Upper lobe of left lung (tissue), 4 donors: ENCODE data around the gene TIAL1.

Experiments used
- CTCF ChIP-seq, 6 experiments: fragments of 450-650 bp in 4 of 6; fragments of 200-600 bp in 2 of 6; sonication (generic) in 2 of 6; IDR thresholded peaks; one replicate each; pipeline ENCODE4 v1.5.1; 2016 to 2019; ENCODE audit warnings: antibody characterized with exemption in 6 of 6
- EP300 ChIP-seq, 4 donors: sonication (generic); formaldehyde crosslinking; IDR thresholded peaks; one replicate each; pipeline ENCODE4 v1.5.1; 2017; ENCODE audit warnings: antibody characterized with exemption in 4 of 4, control low read depth in 2 of 4
- POLR2A ChIP-seq, 4 donors: fragments of 450-650 bp; IDR thresholded peaks; one replicate each; pipeline ENCODE4 v1.5.1; 2016 to 2017; ENCODE audit warnings: antibody characterized with exemption in 4 of 4, mild to moderate bottlenecking in 2 of 4

DNA sequence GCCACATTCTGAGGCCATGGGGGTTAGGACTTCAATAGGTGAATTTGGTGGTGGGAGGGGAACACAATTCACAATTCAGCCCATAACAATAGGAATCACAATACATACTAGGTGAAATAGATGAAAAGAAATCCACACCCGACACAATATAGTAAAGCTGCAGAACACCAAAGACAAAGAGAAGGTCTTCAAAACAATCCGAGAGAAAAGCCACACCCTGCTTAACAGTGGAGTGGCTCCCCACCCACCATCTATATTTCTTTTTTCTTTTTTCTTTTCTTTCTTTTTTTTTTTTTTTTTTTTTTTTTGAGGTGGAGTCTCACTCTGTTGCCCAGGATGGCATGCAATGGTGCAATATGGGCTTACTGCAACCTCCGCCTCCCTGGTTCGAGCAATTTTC lies 14.7 kb upstream of the TIAL1 start:
- TF ChIP-seq POLR2A (IDR thresholded peaks at IDR 0.05): no peak
- no peak for TF ChIP-seq CTCF (IDR thresholded peaks at IDR 0.05)
- no peak for TF ChIP-seq EP300 (IDR thresholded peaks at IDR 0.05)
